Measurements from ENCODE around the gene EXOSC10.
A peak's percentile ranks its signal among the peaks of the same experiment; 100 is the strongest.
"Not testable (repeated sequence)": the region's sequence is repeated elsewhere in the genome, so short reads cannot be mapped to it uniquely, and the experiment has no call there.

EXOSC10 gene

GRCh38 chr1:11027316-11027715, 72.4 kb downstream of the EXOSC10 start:
- Mint-ChIP-seq H3K36me3 (ENCODE audit: low read depth) (peaks cover 50% of the 10 kb centered on the region), H3K4me3 (no peak overlapping the region), H3K9me3 (no peaks in the 10 kb centered on the region), H3K27ac (no peak overlapping the region), H3K4me1 (ENCODE audit: low read depth) (peaks cover 12% of the 10 kb centered on the region), H3K27me3 (no peaks in the 10 kb centered on the region)

- no peak overlapping the region for H3K4me3 Mint-ChIP-seq
- peaks cover 55% of the 10 kb centered on the region for H3K36me3 Mint-ChIP-seq (ENCODE audit: low read depth)
- peaks cover 16% of the 10 kb centered on the region for H3K4me1 Mint-ChIP-seq (ENCODE audit: low read depth)
- H3K9me3 Mint-ChIP-seq, result no peaks in the 10 kb centered on the region
- no peak overlapping the region for H3K27ac Mint-ChIP-seq
- H3K27me3 Mint-ChIP-seq, result no peaks in the 10 kb centered on the region
Measured at GRCh38 chr1:11026903-11027302, 72.8 kb downstream of the EXOSC10 start.

GRCh38 chr1:11026052-11026451, 73.6 kb downstream of the EXOSC10 start:
- no peak overlapping the region for H3K4me3 Mint-ChIP-seq
- peaks cover 63% of the 10 kb centered on the region for H3K36me3 Mint-ChIP-seq (ENCODE audit: low read depth)
- H3K9me3 Mint-ChIP-seq, result no peaks in the 10 kb centered on the region
- no peaks in the 10 kb centered on the region for H3K27me3 Mint-ChIP-seq
- H3K27ac Mint-ChIP-seq, result peak overlapping the region; percentile 2
- H3K4me1 Mint-ChIP-seq (ENCODE audit: low read depth), result peaks cover 17% of the 10 kb centered on the region

DNA sequence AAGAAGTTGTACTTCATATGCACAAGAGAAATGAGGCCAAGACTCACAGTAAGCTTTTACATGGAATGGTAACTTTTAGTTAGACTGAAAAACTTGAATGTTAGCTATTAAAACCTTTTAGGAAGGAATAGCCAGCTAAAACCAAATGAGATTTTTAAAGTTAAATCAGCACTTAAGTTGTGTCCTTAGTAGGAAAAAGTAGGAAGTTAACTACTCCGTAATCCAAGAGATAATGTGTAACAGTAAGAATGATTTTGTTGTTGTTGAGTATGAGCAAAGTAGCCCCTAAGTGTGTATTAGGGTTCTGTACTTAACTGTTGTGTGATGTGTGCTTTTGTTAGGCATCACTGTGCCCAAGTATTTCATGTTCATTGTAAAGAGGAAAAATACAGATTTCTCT, 74.1 kb downstream of the EXOSC10 start:
- Mint-ChIP-seq H3K27ac (peak overlapping the region; percentile 37), H3K36me3 (ENCODE audit: low read depth) (peaks cover 67% of the 10 kb centered on the region)

DNA sequence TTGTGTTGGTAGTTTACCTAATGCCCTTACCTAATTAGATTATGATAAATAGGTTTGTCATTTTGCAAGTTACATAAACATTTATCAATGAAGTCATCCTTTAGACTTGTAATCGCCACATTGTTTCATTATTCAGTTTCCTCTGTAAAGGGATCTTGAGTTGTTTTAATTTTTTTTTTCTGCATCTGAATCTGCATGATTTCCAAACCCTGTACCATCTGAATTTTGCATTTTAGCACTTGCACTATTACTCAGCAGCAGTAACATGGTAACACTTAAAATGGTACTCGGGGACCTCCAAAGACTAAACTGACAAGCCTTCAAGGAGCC, 74.8 kb downstream of the EXOSC10 start:
- Mint-ChIP-seq H3K36me3 (ENCODE audit: low read depth) (peaks cover 73% of the 10 kb centered on the region), H3K27me3 (no peaks in the 10 kb centered on the region)

More for the DNA sequence above, 74.1 kb downstream of the EXOSC10 start:
- H3K27me3 Mint-ChIP-seq, result no peaks in the 10 kb centered on the region
- peaks cover 17% of the 10 kb centered on the region for H3K4me1 Mint-ChIP-seq (ENCODE audit: low read depth)
- no peak overlapping the region for H3K4me3 Mint-ChIP-seq
- H3K9me3 Mint-ChIP-seq, result no peaks in the 10 kb centered on the region

GRCh38 chr1:11024154-11024873, 75.4 kb downstream of the EXOSC10 start:
- H3K27ac Mint-ChIP-seq, result peak overlapping the region; percentile 61
- peaks cover 77% of the 10 kb centered on the region for H3K36me3 Mint-ChIP-seq (ENCODE audit: low read depth)
- H3K4me1 Mint-ChIP-seq (ENCODE audit: low read depth), result peaks cover 17% of the 10 kb centered on the region
- no peaks in the 10 kb centered on the region for H3K9me3 Mint-ChIP-seq
- H3K27me3 Mint-ChIP-seq, result no peaks in the 10 kb centered on the region
- no peak overlapping the region for H3K4me3 Mint-ChIP-seq

More for the DNA sequence above, 74.8 kb downstream of the EXOSC10 start:
- Mint-ChIP-seq H3K9me3 (no peaks in the 10 kb centered on the region), H3K4me3 (no peak overlapping the region), H3K4me1 (ENCODE audit: low read depth) (peaks cover 17% of the 10 kb centered on the region), H3K27ac (peak overlapping the region; percentile 56)

DNA sequence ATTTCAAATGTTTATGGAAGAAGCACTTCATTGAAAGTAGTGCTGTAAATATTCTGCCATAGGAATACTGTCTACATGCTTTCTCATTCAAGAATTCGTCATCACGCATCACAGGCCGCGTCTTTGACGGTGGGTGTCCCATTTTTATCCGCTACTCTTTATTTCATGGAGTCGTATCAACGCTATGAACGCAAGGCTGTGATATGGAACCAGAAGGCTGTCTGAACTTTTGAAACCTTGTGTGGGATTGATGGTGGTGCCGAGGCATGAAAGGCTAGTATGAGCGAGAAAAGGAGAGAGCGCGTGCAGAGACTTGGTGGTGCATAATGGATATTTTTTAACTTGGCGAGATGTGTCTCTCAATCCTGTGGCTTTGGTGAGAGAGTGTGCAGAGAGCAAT, 76.5 kb downstream of the EXOSC10 start:
- Mint-ChIP-seq H3K9me3 (no peaks in the 10 kb centered on the region), H3K4me1 (ENCODE audit: low read depth) (peaks cover 23% of the 10 kb centered on the region), H3K27me3 (no peaks in the 10 kb centered on the region), H3K27ac (no peak overlapping the region), H3K36me3 (ENCODE audit: low read depth) (peaks cover 88% of the 10 kb centered on the region), H3K4me3 (no peak overlapping the region)

GRCh38 chr1:11019971-11020370, 79.7 kb downstream of the EXOSC10 start:
- peaks cover 79% of the 10 kb centered on the region for H3K36me3 Mint-ChIP-seq (ENCODE audit: low read depth)
- no peaks in the 10 kb centered on the region for H3K27me3 Mint-ChIP-seq
- H3K4me3 Mint-ChIP-seq, result no peak overlapping the region
- H3K9me3 Mint-ChIP-seq, result no peaks in the 10 kb centered on the region
- H3K4me1 Mint-ChIP-seq (ENCODE audit: low read depth), result peaks cover 35% of the 10 kb centered on the region
- no peak overlapping the region for H3K27ac Mint-ChIP-seq

GRCh38 chr1:11019358-11019757, 80.3 kb downstream of the EXOSC10 start:
- H3K27me3 Mint-ChIP-seq, H3K4me3 Mint-ChIP-seq, H3K9me3 Mint-ChIP-seq, H3K27ac Mint-ChIP-seq: not testable (repeated sequence)
- peaks cover 79% of the 10 kb centered on the region for H3K36me3 Mint-ChIP-seq (ENCODE audit: low read depth)
- H3K4me1 Mint-ChIP-seq (ENCODE audit: low read depth), result peaks cover 36% of the 10 kb centered on the region

Measured in stimulated activated naive CD8-positive, alpha-beta T cell treated with anti-CD3 and anti-CD28 coated beads, Interleukin-15, Interleukin-2, amounts not matched to agents 100 ng/mL and 50 ng/mL, for 24 hours (primary cell).